Cardiac septum (tissue), 1 donor: Measurements from ENCODE around the gene CDRT4. TPM values are rescaled to one million over a fixed set of nuclear protein-coding genes. Genes with fewer than 3 reads are reported as not detected.

ENCODE experiments used
- DNase-seq: peaks from one replicate; pipeline ENCODE4 v3.0.0-alpha.2; 2020; ENCODE audit warnings: low spot score
- intact Hi-C: fragments of 100-400 bp; cut with DNase I; formaldehyde crosslinking; loops from one replicate; pipeline ENCODE4 v1.14.0; 2022
- total RNA-seq: library from RNA; stranded (reverse); fragmentation: NEBNext Ultra II Directional; extraction: Animal tissue kit (Norgen Biotek cat#: 25700); gene quantifications from one replicate; pipeline ENCODE4 v1.2.1, GENCODE V29; 2021
- donor health status: DM: no; HTN: no; CAD: no.

CDRT4 gene
- total RNA-seq, 1 donor from 2014 or later: 1.8 TPM

- intact Hi-C loops: no loop called here
These were observed 2.2 kb downstream of the CDRT4 start for GRCh38 chr17:15465045-15465701.

GRCh38 chr17:15464231-15464985 is 3.0 kb downstream of the CDRT4 start:
- no peak for DNase-seq
- intact Hi-C loops: no loop called here

More at GRCh38 chr17:15465045-15465701, 2.2 kb downstream of the CDRT4 start:
- DNase-seq: no peak

GRCh38 chr17:15462976-15463772 is 4.2 kb downstream of the CDRT4 start:
- DNase-seq: no peak
- intact Hi-C loops: no loop called here

DNA sequence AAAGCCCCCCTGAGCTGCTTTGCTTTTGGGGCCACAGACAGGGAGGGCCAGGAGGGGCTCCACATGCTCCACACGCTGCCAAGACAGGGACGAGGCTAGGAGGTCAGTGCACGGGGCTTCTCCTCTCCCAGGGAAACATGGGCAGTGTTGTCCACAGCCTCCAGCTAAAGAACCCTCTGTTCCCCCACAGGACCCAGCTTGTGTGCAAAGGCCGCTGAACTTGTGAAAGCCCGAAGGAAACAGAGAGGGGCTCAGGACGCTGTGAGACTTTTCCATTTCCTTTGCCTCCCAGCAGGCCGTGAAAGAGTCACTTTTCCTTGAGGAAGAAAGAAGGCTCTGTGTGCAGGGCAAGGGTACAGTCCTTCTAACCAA is 9.7 kb downstream of the CDRT4 start:
- intact Hi-C loops: loop anchor here (2.0 kb wide), 1 partner anchor 197 kb away; no protein-coding TSS in a partner anchor

DNA sequence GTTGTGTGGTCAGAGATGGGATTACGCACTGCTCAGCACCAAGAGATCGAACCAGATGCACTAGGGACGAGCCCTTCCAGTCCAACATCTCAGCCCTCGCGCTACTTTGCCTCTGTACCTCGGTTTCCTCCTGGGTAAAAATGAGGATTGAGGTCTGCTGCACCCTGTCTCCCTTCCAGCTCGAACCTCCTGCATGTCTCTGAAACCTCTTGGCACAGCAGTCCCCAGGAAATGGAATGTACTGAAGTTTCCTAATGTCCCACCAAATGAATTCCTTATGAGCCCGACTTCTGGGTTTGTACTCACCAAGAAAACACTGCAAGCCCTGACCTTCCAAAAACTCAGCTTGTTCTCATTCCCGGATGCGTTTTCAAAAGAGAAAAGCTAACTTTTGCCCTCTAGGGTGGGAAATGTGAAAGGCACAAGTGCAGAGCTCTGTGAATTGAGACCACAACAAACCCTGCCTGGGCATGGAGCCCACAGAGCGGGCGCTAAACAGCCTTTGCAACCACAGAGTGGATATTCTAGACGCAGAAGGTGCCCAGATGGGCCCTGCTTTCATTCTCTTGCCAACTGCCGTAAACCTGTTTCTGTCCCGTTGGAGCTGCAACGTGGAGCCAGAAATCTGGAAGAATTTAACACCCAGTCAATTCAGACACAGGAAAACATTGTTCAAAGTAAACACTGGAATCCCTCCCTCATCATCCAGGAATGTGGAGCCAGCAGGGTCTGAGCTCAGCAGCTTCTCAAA is 10.3 kb downstream of the CDRT4 start:
- intact Hi-C loops: loop anchor here (2.0 kb wide), 1 partner anchor 196 kb away; no protein-coding TSS in a partner anchor
- DNase-seq: no peak

More for the DNA sequence above, 9.7 kb downstream of the CDRT4 start:
- DNase-seq: no peak

DNA sequence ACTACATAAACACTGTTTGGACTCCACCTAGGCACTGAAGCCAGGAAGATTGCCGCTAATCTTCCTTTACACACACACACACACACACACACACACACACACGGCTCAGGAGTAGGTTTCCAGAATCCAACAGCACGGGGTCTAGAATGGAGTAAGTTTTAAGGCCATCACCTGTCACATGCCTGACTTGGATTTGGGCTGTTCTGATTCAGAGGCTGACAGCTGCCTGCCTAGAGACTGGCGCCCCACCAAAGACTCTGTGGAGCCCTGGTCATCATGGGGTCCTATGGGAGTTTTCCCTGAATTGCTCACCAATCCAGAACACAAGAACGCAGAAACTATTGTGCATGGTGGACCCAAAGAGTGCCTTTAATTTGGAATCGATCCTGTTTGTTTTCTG is 10.9 kb downstream of the CDRT4 start:
- intact Hi-C loops: loop anchor here (2.0 kb wide), 1 partner anchor 196 kb away; no protein-coding TSS in a partner anchor
- DNase-seq: no peak

DNA sequence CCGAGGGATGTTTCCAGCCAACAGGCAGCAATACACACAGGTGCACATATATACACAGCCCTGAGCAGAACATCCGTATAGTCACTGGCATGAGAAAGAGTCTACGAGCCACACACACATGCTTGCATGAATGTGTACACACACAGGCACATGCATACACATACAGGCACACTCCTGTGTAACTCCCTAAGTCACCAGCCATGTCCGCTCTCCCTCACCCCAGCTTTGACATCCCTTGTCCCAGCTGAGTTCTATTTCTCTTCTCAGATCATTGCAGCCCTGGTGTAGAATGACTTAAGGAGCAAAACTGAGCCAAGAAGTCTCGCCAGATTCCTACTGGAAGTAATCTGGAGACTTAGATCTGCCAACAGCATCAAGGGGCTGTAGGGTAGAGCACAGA is 13.1 kb downstream of the CDRT4 start:
- intact Hi-C loops: no loop called here
- DNase-seq: no peak

DNA sequence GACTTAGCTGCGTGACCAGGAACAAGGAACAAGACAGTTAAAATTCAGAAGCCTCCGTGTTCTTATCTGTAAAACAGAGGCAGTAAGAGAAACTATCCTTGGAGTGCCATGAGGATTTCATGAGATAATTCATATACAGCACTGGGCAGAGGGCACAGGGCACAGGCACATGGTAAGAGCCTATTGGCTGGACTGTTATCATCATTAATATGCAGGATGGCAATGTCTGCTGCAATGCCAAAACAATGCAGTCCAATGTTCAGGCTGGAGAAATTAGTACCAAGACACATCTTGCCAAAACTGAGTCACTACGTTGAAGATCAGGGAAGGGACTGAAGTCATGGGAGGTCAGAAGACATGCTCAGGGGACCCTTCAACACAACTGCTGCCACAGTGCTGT is 13.6 kb downstream of the CDRT4 start:
- DNase-seq: no peak
- intact Hi-C loops: no loop called here

- no peak for DNase-seq
- intact Hi-C loops: no loop called here
These were observed 14.2 kb downstream of the CDRT4 start for GRCh38 chr17:15453246-15453645.

GRCh38 chr17:15452746-15453145 is 14.7 kb downstream of the CDRT4 start:
- DNase-seq: no peak
- intact Hi-C loops: no loop called here

DNA sequence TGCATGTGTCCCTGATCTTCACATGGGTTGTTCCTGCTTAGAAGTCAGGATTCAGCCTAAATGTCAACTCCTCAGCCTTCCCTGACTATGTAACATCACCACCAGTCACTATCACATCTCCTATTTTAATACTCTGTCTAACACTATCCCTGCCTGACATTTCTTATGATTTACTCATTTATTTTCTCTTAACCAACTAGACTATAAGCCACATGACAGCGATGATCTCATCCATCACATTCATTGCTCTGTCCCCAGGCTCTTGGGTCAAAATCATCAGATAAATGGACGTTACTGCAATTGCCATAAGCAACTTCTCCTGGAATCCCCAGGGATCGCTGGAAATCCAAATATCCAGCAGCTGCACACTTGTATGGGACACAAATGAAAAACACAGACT is 15.7 kb downstream of the CDRT4 start:
- intact Hi-C loops: no loop called here
- DNase-seq: no peak

- no peak for DNase-seq
- intact Hi-C loops: no loop called here
These were observed 18.9 kb downstream of the CDRT4 start for GRCh38 chr17:15448580-15448956.

DNA sequence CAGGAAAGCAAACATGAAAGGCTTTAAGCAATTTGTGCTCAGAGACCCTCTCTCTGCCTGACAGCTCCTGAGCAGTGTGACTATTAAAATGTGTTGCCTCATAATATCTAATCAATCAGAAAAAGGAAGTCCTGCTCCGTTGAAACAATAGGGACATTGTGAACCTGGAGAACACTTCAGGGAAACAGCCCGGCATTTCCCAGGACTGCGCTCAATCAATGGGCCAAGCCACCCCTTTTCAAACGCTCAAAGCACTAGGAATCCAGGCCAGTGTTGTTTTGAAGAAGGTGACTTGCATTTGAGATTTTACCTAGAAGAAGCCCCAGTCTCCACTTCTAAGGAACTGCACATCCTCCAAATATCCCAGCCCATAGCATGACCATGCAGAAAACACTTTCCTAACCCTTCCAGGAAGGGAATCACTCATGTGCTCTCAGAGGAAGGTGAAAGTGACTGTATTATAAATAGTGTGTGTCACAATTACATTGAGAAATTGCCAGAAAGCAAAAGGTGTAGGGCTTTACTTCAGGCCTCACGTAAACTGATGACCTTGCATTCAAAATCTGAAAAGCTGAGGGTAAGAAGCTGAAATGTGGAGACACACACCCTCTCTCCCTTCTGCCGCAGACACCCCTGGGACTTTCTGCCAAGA is 19.4 kb downstream of the CDRT4 start:
- intact Hi-C loops: no loop called here

GRCh38 chr17:15446036-15446435 is 21.4 kb downstream of the CDRT4 start:
- intact Hi-C loops: no loop called here
- DNase-seq: no peak

More for the DNA sequence above, 19.4 kb downstream of the CDRT4 start:
- DNase-seq: no peak

DNA sequence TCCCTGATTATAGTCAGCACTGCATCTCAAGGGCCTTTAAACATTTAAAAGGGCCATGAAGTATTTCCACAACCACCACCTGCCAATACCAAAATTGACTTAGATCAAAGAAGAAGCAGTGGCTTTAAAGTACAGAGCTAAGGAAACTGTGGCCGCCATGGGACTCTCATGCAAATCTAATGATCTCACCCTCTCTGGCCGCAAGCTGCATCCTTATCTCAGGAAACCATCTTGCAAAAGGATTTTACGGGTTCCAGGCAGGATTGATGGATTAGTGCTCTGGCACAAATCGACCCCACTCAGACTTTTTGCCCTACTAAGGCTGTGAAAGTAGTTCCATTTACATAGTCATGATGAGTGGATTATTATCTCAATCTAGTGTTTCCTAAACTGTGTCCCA is 22.6 kb downstream of the CDRT4 start:
- intact Hi-C loops: loop anchor here (5.0 kb wide), 1 partner anchor 103 kb away; the partner anchor contains the start of gene TEKT3

DNA sequence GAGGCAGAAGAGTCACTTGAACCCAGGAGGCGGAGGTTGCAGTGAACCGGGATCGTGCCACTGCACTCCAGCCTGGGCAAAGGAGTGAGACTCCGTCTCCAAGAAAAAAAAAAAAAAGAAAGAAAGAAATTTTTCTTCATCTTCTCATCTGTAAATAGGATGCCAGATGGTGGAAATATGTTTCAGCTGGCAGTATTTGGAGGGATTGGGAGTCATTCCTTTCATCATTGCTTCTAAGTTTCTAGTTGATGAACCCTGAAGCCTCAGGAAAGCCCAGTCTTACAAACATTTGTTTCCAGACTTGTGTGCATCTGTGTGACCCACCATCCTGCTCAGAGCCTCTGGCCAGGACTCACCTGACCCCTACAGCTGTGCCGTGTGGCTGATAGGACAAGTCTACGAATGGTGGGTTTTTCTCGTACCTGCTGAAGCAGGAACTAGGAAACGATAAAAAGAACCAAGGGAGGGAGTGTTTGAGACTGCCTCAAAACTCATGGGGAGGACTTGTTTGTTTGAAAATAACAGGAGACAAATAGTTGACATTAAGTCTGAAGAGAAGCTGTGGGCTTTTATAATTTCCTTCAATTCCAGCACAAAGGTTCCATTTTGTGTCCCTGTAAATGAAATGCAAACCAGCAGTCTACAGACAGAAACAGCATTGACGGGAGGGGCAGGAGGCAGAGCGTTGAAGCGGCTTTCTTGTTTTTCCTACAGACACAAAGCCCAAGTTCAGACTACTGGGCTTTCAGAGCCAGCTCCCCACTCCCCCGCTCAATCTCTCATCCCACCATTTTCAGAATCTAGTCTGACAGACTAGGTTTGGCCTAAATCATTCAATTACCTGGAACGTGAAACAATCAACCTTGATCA is 24.9 kb downstream of the CDRT4 start:
- DNase-seq: no peak
- intact Hi-C loops: loop anchor here (5.0 kb wide), 1 partner anchor 100 kb away; the partner anchor contains the start of gene TEKT3

More for the DNA sequence above, 22.6 kb downstream of the CDRT4 start:
- DNase-seq: no peak

DNA sequence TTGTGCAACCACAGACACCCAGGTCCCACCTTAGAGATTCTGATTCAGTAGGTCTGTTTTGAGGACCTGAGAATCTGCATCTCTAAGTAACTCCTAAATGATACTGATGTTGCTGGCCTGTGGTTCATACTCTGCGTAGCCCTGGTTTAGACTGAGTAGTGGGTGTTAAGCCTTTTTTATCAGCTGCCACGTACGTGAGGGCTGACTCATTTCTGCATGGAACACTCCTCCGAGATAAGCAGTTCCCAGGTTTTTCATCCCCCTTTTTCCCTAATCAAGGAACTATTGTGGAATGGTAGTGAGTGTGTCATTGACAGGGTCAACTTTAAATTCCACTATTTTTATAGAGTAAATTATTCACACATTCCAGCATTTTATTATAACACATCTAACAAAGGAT is 26.1 kb downstream of the CDRT4 start:
- intact Hi-C loops: loop anchor here (5.0 kb wide), 1 partner anchor 99 kb away; the partner anchor contains the start of gene TEKT3
- DNase-seq: no peak

- intact Hi-C loops: loop anchor here (5.0 kb wide), 1 partner anchor 98 kb away; the partner anchor contains the start of gene TEKT3
These were observed 27.1 kb downstream of the CDRT4 start for GRCh38 chr17:15440347-15440746.

More at GRCh38 chr17:15440347-15440746, 27.1 kb downstream of the CDRT4 start:
- no peak for DNase-seq
